Activated T-helper 9 cell treated with anti-CD3 and anti-CD28 coated beads, Interleukin-2, amount 50 U/mL, for 16 hours (primary cell): ENCODE results near the gene SMCHD1.

Source experiments
- DNase-seq: peaks from one replicate; pipeline ENCODE4 v3.0.0-alpha.2; 2020; ENCODE audit warnings: low read depth

The SMCHD1 gene

DNA sequence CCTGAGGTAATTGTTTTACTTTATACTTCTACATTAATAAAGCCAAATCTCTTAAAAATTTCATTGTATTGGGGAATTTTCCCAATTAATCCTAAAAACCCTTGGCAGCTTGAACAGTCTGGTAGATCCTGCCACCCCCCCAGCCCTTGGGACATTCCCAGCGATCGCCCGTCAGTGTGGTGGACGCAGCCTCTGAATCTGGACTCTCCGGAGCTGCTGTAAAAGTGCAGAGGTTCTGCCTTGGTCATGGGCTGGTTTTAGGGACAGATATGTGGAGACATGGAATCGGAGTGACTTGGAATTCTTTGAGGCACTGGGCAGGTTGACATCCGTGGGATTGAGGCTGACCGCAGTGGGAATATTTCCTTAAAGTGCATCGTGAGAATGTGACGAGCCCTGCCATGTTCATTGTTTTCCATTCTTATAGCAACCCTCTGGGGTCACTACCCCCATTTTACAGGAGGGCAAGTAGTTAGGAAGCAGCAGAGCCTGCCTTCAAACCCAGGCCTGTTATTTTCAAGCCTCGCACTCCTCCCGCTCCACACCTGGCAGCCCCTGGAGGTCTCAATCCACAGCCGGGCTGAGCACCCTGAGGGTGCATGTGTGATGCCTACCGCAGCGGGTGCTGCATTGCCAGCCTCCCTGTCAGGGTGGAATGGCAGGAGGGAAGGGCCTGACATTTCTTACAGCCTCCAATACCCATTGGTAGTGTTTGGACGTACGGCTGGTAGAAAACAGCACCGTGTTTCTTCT is 197.8 kb downstream of the SMCHD1 start:
- DNase-seq: no peak

DNA sequence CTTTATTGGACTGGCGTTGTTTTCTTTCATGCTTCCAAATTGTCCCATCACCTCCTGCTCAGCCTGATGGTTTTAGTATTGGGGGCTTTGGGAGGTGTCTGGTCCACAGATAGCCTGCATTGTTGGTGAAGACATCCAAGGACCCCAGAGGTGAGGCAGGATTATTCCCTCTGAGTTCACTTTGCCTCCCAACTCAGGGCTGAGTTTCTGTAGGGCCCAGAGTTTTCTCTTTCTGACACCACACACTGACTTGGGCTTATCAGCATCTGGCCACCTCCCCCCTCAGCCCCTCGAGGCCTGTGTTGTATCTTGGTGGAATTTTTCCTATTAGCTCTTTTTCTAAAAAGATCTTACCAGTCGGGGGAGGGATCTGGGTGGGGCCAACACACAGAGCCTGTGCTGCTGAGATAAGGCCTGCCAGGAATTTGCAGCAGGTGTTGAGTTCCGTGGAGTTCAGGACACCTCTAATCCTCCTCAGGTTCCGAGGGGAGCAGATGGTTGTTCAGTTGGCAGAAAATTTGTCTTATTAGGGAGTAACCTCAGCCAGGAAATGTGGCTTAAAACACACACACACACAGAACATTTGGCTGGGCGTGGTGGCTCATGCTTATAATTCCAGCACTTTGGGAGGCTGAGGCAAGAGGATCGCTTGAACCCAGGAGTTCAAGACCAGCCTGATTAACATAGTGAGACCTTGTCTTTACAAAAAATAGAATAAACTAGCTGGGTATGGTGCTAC is 198.6 kb downstream of the SMCHD1 start:
- no peak for DNase-seq
